BE2C (cell line): ENCODE results near the gene MYMK.

Experiments used
- DNase-seq: peaks from one replicate; pipeline ENCODE4 v3.0.0-alpha.2; 2020
- H3K27me3 ChIP-seq: fragments of 250-450 bp; sonication (Bioruptor Pico); 2 replicates; pipeline ENCODE4 v1.5.1; 2020; ENCODE audit warnings: mild to moderate bottlenecking
- H3K36me3 ChIP-seq: fragments of 250-450 bp; sonication (Bioruptor Pico); 2 replicates; pipeline ENCODE4 v1.5.1; 2020; ENCODE audit warnings: mild to moderate bottlenecking
- H3K4me1 ChIP-seq: fragments of 250-450 bp; sonication (Bioruptor Pico); 2 replicates; pipeline ENCODE4 v1.5.1; 2020
- H3K4me3 ChIP-seq: 2 replicates; pipeline ENCODE4 v1.5.1; 2011; ENCODE audit warnings: low read depth, low read length
- H3K9me3 ChIP-seq: fragments of 250-450 bp; sonication (Bioruptor Pico); 2 replicates; pipeline ENCODE4 v1.5.1; 2020
- CTCF ChIP-seq: IDR thresholded peaks from 2 replicates; pipeline ENCODE4 v1.5.1; 2012; ENCODE audit warnings: mild to moderate bottlenecking, low read depth, low read length

MYMK gene

DNA sequence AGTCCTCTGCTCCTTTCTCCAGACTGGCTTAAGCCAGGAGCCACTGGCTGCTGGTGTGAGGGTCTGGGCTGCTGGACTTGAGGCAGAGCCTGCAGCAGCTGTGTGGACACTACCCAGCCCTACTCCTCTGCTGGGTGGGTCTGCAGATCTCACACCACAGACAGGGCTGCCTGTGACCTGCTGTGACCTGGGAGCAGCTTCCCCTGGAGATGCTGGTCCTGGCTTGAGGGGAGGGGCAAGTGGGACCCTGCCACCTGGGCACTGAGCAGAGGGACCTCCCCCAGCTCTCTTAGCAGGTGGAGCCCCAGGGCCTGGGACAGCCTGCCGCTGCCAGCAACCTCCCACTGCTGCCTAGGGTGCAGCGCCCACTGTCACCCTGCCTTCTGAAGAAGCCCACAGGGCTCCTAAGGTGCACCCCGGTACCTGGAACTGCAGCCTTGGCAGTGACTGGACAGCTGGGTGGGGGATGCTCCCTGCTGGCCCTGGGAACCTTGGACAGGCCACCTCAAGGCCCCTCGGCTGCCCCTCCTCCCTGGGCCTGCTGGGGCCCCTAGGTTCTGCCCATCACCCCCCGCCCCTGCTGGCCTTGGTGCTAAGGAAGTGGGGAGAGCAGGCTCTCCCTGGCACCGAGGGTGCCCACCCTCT is 55.9 kb downstream of the MYMK start:
- no peak for TF ChIP-seq CTCF
- no peak overlapping the region for H3K4me3 ChIP-seq
- peaks cover 14% of the 10 kb centered on the region for H3K36me3 ChIP-seq
- H3K4me1 ChIP-seq: no peaks in the 10 kb centered on the region
- no peaks in the 10 kb centered on the region for H3K9me3 ChIP-seq
- DNase-seq: no peak
- H3K27me3 ChIP-seq: no peaks in the 10 kb centered on the region

DNA sequence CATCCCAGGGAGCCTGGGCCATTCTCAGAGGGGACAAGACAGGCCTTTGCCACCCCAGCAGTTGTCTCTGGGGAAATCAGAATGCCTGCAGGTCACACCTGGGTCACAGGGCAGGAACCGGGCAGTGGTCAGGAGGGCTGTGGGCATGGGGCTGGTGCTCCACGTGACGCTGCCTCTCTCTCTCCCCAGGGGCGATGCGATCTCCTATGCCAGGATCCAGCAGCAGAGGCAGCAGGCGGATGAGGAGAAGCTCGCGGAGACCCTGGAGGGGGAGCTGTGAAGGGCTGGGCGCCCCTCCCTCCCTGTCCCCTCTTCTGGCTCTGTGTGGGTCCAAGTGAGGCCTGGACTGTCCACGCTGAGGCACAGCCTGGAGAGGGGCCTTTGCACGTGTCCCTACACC is 56.4 kb downstream of the MYMK start:
- Histone ChIP-seq H3K9me3 (no peaks in the 10 kb centered on the region), H3K4me3 (no peak overlapping the region), H3K36me3 (peaks cover 11% of the 10 kb centered on the region), H3K27me3 (no peaks in the 10 kb centered on the region), H3K4me1 (no peaks in the 10 kb centered on the region)
- no peak for TF ChIP-seq CTCF
- DNase-seq: no peak

- Histone ChIP-seq H3K4me1 (no peaks in the 10 kb centered on the region), H3K36me3 (peaks cover 4% of the 10 kb centered on the region; the same call in 1 of the 2 replicates), H3K9me3 (no peaks in the 10 kb centered on the region), H3K4me3 (no peak overlapping the region), H3K27me3 (no peaks in the 10 kb centered on the region)
- no peak for DNase-seq
- TF ChIP-seq CTCF: peak; percentile 44; the same call in 1 of the 2 replicates
Measured at GRCh38 chr9:133467101-133467500, 57.7 kb downstream of the MYMK start.

DNA sequence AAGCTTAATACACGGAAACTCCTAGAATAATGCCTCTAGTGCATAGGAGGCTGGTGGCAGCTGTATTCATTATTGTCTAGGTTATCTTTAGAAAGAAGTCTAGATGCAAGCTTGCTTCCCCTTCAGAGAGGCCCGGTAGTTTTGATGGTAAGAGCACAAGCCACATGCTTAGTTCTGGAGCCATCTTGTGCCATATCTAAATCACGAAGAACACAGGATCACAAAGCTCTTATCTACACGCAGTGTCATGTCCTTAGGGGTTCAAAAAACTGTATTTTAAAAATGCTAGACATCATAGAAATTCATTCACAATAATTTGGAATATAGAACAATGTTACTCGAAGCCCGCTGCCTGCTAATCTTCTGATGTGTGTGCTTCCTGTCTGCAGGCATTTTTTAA is 58.8 kb downstream of the MYMK start:
- no peaks in the 10 kb centered on the region for H3K27me3 ChIP-seq
- DNase-seq: no peak
- H3K36me3 ChIP-seq: no peaks in the 10 kb centered on the region
- H3K9me3 ChIP-seq: no peaks in the 10 kb centered on the region
- H3K4me1 ChIP-seq: no peaks in the 10 kb centered on the region
- no peak overlapping the region for H3K4me3 ChIP-seq
- no peak for TF ChIP-seq CTCF

GRCh38 chr9:133464638-133465037 is 60.1 kb downstream of the MYMK start:
- no peak overlapping the region for H3K4me3 ChIP-seq

More at GRCh38 chr9:133464638-133465037, 60.1 kb downstream of the MYMK start:
- Histone ChIP-seq H3K36me3 (no peaks in the 10 kb centered on the region), H3K27me3 (no peaks in the 10 kb centered on the region), H3K4me1 (peaks cover 5% of the 10 kb centered on the region; the same call in 1 of the 2 replicates), H3K9me3 (no peaks in the 10 kb centered on the region)
- DNase-seq: no peak
- no peak for TF ChIP-seq CTCF
